GM19351 (cell line): ENCODE data around the gene VPS37B.

Source experiments
- ATAC-seq: cut with Tn5 transposase; IDR thresholded peaks from one replicate; pipeline ENCODE4 v1.9.1; 2021; ENCODE audit warnings: mild to moderate bottlenecking, moderate library complexity; ENCODE audit not compliant: unreplicated experiment

The VPS37B gene

GRCh38 chr12:122855071-122855829, 40.7 kb downstream of the VPS37B start:
- no peak for ATAC-seq

- no peak for ATAC-seq
These were observed 41.4 kb downstream of the VPS37B start for GRCh38 chr12:122854554-122854953.

GRCh38 chr12:122853582-122854245, 42.2 kb downstream of the VPS37B start:
- no peak for ATAC-seq

- no peak for ATAC-seq
These were observed 43.3 kb downstream of the VPS37B start for GRCh38 chr12:122852336-122853275.

- ATAC-seq = no peak
These were observed 44.1 kb downstream of the VPS37B start for GRCh38 chr12:122851820-122852219.

GRCh38 chr12:122850695-122851350, 45.1 kb downstream of the VPS37B start:
- no peak for ATAC-seq

- no peak for ATAC-seq
These were observed 45.9 kb downstream of the VPS37B start for GRCh38 chr12:122850048-122850445.

- no peak for ATAC-seq
These were observed 46.4 kb downstream of the VPS37B start for GRCh38 chr12:122849352-122850047.

GRCh38 chr12:122848471-122849351, 47.2 kb downstream of the VPS37B start:
- ATAC-seq = no peak

- no peak for ATAC-seq
These were observed 48.0 kb downstream of the VPS37B start for GRCh38 chr12:122847921-122848421.

GRCh38 chr12:122847516-122847836, 48.4 kb downstream of the VPS37B start:
- ATAC-seq = no peak

- ATAC-seq = no peak
These were observed 49.1 kb downstream of the VPS37B start for GRCh38 chr12:122846622-122847515.

- no peak for ATAC-seq
These were observed 49.9 kb downstream of the VPS37B start for GRCh38 chr12:122845865-122846621.

- ATAC-seq = no peak
These were observed 50.7 kb downstream of the VPS37B start for GRCh38 chr12:122845041-122845864.

- ATAC-seq = no peak
These were observed 51.5 kb downstream of the VPS37B start for GRCh38 chr12:122844366-122844971.

GRCh38 chr12:122843455-122843854, 52.5 kb downstream of the VPS37B start:
- ATAC-seq = no peak
